Naive thymus-derived CD8-positive, alpha-beta T cell (primary cell): Measurements from ENCODE around the gene NRDC. TPM values are rescaled to one million over a fixed set of nuclear protein-coding genes. Genes with fewer than 3 reads are reported as not detected.
"Not testable (repeated sequence)": the region's sequence is repeated elsewhere in the genome, so short reads cannot be mapped to it uniquely, and the experiment has no call there.

Source experiments
- ATAC-seq, 2 donors: fragments of 150-1000 bp; cut with Tn5 transposase in 1 of 2; sonication (Bioruptor Pico), chemical (Tn5 transposase) in 1 of 2; 1 replicate in 1 of 2; 2 replicates in 1 of 2; pipeline ENCODE4 v1.10.0; 2021; ENCODE audit warnings: mild to moderate bottlenecking in 2 of 2, moderate library complexity in 2 of 2
- POLR2A ChIA-PET: fragments of 350-600 bp; sonication (Branson Sonifier 250); formaldehyde crosslinking; loops from one replicate; lab custom pipeline; 2021; ENCODE audit warnings: antibody characterized with exemption; lab: Charles Lee
- DNase-seq, 10 donors: peaks; one replicate each; pipeline versions ENCODE4 v3.0.0 to v3.0.0-alpha.2; 2020 to 2022
- H3K27ac Mint-ChIP-seq, 10 donors: one replicate each; pipeline ENCODE4 v1.8.0; 2020 to 2022; ENCODE audit warnings: mild to moderate bottlenecking in 10 of 10, mixed read lengths in 10 of 10, moderate library complexity in 4 of 10, inconsistent platforms in 1 of 10
- H3K27me3 Mint-ChIP-seq, 5 donors: one replicate each; pipeline ENCODE4 v1.8.0; 2021 to 2022; ENCODE audit warnings: mixed read lengths in 5 of 5
- H3K36me3 Mint-ChIP-seq, 3 donors: one replicate each; pipeline ENCODE4 v1.8.0; 2020 to 2022; ENCODE audit warnings: mixed read lengths in 3 of 3, mild to moderate bottlenecking in 2 of 3, inconsistent platforms in 1 of 3
- H3K4me1 Mint-ChIP-seq, 4 donors: one replicate each; pipeline ENCODE4 v1.8.0; 2021 to 2022; ENCODE audit warnings: mixed read lengths in 4 of 4
- H3K4me3 Mint-ChIP-seq, 10 donors: one replicate each; pipeline ENCODE4 v1.8.0; 2020 to 2022; ENCODE audit warnings: mild to moderate bottlenecking in 10 of 10, mixed read lengths in 10 of 10, moderate library complexity in 6 of 10, inconsistent platforms in 1 of 10
- H3K9me3 Mint-ChIP-seq, 9 donors: one replicate each; pipeline ENCODE4 v1.8.0; 2020 to 2022; ENCODE audit warnings: mixed read lengths in 9 of 9, mild to moderate bottlenecking in 3 of 9, inconsistent platforms in 1 of 9, moderate library complexity in 1 of 9
- polyA plus RNA-seq, 3 donors: library from polyadenylated mRNA; unstranded; fragments of 300-500 nt; fragmentation: Illumina TruSeq; gene quantifications; one replicate each; pipeline ENCODE4 v1.2.3, GENCODE V29; 2021
- total RNA-seq, 8 experiments: library from RNA in 2 of 8; stranded (reverse) in 2 of 8; gene quantifications; one replicate each; pipeline ENCODE4 v1.2.3 and lab custom pipeline; 2021 to 2026

The NRDC gene
- total and polyA plus RNA-seq, 5 experiments from 2014 or later = 54.8 to 145 (median 70.1) TPM

- Mint-ChIP-seq H3K36me3 (peaks cover 0 to 25% (median 0%) of the 10 kb centered on the region in 3 donors), H3K9me3 (no peaks in the 10 kb centered on the region), H3K4me1 (peaks cover 17 to 31% (median 26%) of the 10 kb centered on the region in 4 donors), H3K27ac (no peak overlapping the region), H3K4me3 (no peak overlapping the region), H3K27me3 (peaks cover 2 to 9% (median 5%) of the 10 kb centered on the region in 5 donors)
- DNase-seq (peak in 2 of 10 donors; percentile 2 to 11), ATAC-seq (no peak)
- POLR2A ChIA-PET = interaction anchor here (1.0 kb wide), 2 partner anchors 38 to 156 kb away, joined by 3 read pairs; partner anchors contain the start of gene KTI12
These were observed 856 bp downstream of the NRDC start for GRCh38 chr1:51877434-51878307.

- Mint-ChIP-seq H3K27ac (peak overlapping the region in 3 of 10 donors; percentile 17 to 47 (median 24)), H3K27me3 (no peaks in the 10 kb centered on the region), H3K9me3 (no peaks in the 10 kb centered on the region), H3K36me3 (peaks cover 0 to 35% (median 0%) of the 10 kb centered on the region in 3 donors), H3K4me1 (peaks cover 30 to 47% (median 43%) of the 10 kb centered on the region in 4 donors), H3K4me3 (peak overlapping the region; percentile 40 to 85 (median 64))
- POLR2A ChIA-PET = no interaction called here
- ATAC-seq (no peak), DNase-seq (no peak)
These were observed 2.7 kb downstream of the NRDC start for GRCh38 chr1:51875836-51876235.

- DNase-seq (no peak), ATAC-seq (no peak)
- POLR2A ChIA-PET = no interaction called here
- peak overlapping the region in 5 of 10 donors; percentile 4 to 44 (median 29) for H3K27ac Mint-ChIP-seq
- no peaks in the 10 kb centered on the region for H3K27me3 Mint-ChIP-seq
- peak overlapping the region; percentile 34 to 85 (median 60) for H3K4me3 Mint-ChIP-seq
- H3K9me3 Mint-ChIP-seq = no peaks in the 10 kb centered on the region
- H3K4me1 Mint-ChIP-seq = peaks cover 34 to 50% (median 47%) of the 10 kb centered on the region in 4 donors
- peaks cover 0 to 35% (median 0%) of the 10 kb centered on the region in 3 donors for H3K36me3 Mint-ChIP-seq
These were observed 3.2 kb downstream of the NRDC start for GRCh38 chr1:51875291-51875772.

GRCh38 chr1:51873270-51873669 is 5.3 kb downstream of the NRDC start:
- Mint-ChIP-seq H3K36me3 (peaks cover 0 to 35% (median 0%) of the 10 kb centered on the region in 3 donors), H3K4me3 (peak overlapping the region in 2 of 10 donors; percentile 1 to 23), H3K4me1 (peaks cover 35 to 64% (median 58%) of the 10 kb centered on the region in 4 donors)
- POLR2A ChIA-PET, H3K27me3 Mint-ChIP-seq, ATAC-seq, DNase-seq, H3K9me3 Mint-ChIP-seq, H3K27ac Mint-ChIP-seq: not testable (repeated sequence)

- H3K27ac Mint-ChIP-seq = peak overlapping the region in 3 of 10 donors; percentile 63 to 84 (median 75)
- POLR2A ChIA-PET = interaction anchor here (0.6 kb wide), 1 partner anchor 8 kb away, joined by 5 read pairs; no protein-coding TSS in a partner anchor
- H3K4me1 Mint-ChIP-seq = peaks cover 42 to 79% (median 74%) of the 10 kb centered on the region in 4 donors
- H3K9me3 Mint-ChIP-seq = no peaks in the 10 kb centered on the region
- peaks cover 0 to 39% (median 2%) of the 10 kb centered on the region in 3 donors for H3K36me3 Mint-ChIP-seq
- ATAC-seq = no peak
- peak overlapping the region in 2 of 10 donors; percentile 15 to 24 for H3K4me3 Mint-ChIP-seq
- no peaks in the 10 kb centered on the region for H3K27me3 Mint-ChIP-seq
- no peak for DNase-seq
These were observed 7.1 kb downstream of the NRDC start for GRCh38 chr1:51871351-51871975.

GRCh38 chr1:51870603-51871350 is 7.8 kb downstream of the NRDC start:
- peaks cover 44 to 80% (median 74%) of the 10 kb centered on the region in 4 donors for H3K4me1 Mint-ChIP-seq
- H3K4me3 Mint-ChIP-seq = peak overlapping the region in 5 of 10 donors; percentile 19 to 60 (median 25)

GRCh38 chr1:51867479-51868232 is 10.9 kb downstream of the NRDC start:
- Mint-ChIP-seq H3K36me3 (peaks cover 0 to 24% (median 4%) of the 10 kb centered on the region in 3 donors), H3K27ac (peak overlapping the region in 4 of 10 donors; percentile 2 to 60 (median 44))
- POLR2A ChIA-PET = no interaction called here

More at GRCh38 chr1:51870603-51871350, 7.8 kb downstream of the NRDC start:
- POLR2A ChIA-PET = no interaction called here
- H3K36me3 Mint-ChIP-seq = peaks cover 0 to 39% (median 2%) of the 10 kb centered on the region in 3 donors
- DNase-seq = no peak
- peak overlapping the region in 3 of 10 donors; percentile 13 to 84 (median 23) for H3K27ac Mint-ChIP-seq
- no peaks in the 10 kb centered on the region for H3K9me3 Mint-ChIP-seq
- H3K27me3 Mint-ChIP-seq = no peaks in the 10 kb centered on the region
- ATAC-seq = no peak

GRCh38 chr1:51863384-51863783 is 15.1 kb downstream of the NRDC start:
- peak in 1 of 2 donors; percentile 69 for ATAC-seq
- H3K36me3 Mint-ChIP-seq = peaks cover 0 to 22% (median 4%) of the 10 kb centered on the region in 3 donors
- H3K4me3 Mint-ChIP-seq = peak overlapping the region in 2 of 10 donors; percentile 14 to 37
- peak in 3 of 10 donors; percentile 11 to 44 (median 27) for DNase-seq
- POLR2A ChIA-PET = no interaction called here
- H3K27me3 Mint-ChIP-seq = no peaks in the 10 kb centered on the region
- peaks cover 19 to 64% (median 43%) of the 10 kb centered on the region in 4 donors for H3K4me1 Mint-ChIP-seq
- no peaks in the 10 kb centered on the region for H3K9me3 Mint-ChIP-seq
- peak overlapping the region in 7 of 10 donors; percentile 6 to 76 (median 57) for H3K27ac Mint-ChIP-seq

More at GRCh38 chr1:51867479-51868232, 10.9 kb downstream of the NRDC start:
- Mint-ChIP-seq H3K4me3 (peak overlapping the region in 1 of 10 donors; percentile 1), H3K9me3 (no peaks in the 10 kb centered on the region), H3K27me3 (no peaks in the 10 kb centered on the region), H3K4me1 (peaks cover 33 to 73% (median 61%) of the 10 kb centered on the region in 4 donors)
- DNase-seq = no peak
- ATAC-seq = no peak

GRCh38 chr1:51861669-51862068 is 16.9 kb downstream of the NRDC start:
- H3K4me1 Mint-ChIP-seq = peaks cover 8 to 50% (median 32%) of the 10 kb centered on the region in 4 donors
- H3K27me3 Mint-ChIP-seq = no peaks in the 10 kb centered on the region
- POLR2A ChIA-PET = no interaction called here
- no peaks in the 10 kb centered on the region for H3K9me3 Mint-ChIP-seq
- H3K36me3 Mint-ChIP-seq = peaks cover 0 to 15% (median 3%) of the 10 kb centered on the region in 3 donors
- DNase-seq (no peak), ATAC-seq (no peak)
- no peak overlapping the region for H3K4me3 Mint-ChIP-seq
- H3K27ac Mint-ChIP-seq = no peak overlapping the region

GRCh38 chr1:51859735-51860134 is 18.8 kb downstream of the NRDC start:
- Mint-ChIP-seq H3K27ac (no peak overlapping the region), H3K4me1 (peaks cover 10 to 46% (median 33%) of the 10 kb centered on the region in 4 donors), H3K27me3 (no peaks in the 10 kb centered on the region), H3K9me3 (no peaks in the 10 kb centered on the region), H3K36me3 (peaks cover 0 to 28% (median 3%) of the 10 kb centered on the region in 3 donors), H3K4me3 (no peak overlapping the region)
- ATAC-seq = no peak
- no peak for DNase-seq
- POLR2A ChIA-PET = no interaction called here

- peaks cover 0 to 32% (median 3%) of the 10 kb centered on the region in 3 donors for H3K36me3 Mint-ChIP-seq
- POLR2A ChIA-PET = no interaction called here
- H3K4me1 Mint-ChIP-seq = peaks cover 10 to 48% (median 35%) of the 10 kb centered on the region in 4 donors
- no peaks in the 10 kb centered on the region for H3K27me3 Mint-ChIP-seq
- DNase-seq (no peak), ATAC-seq (no peak)
- H3K27ac Mint-ChIP-seq = peak overlapping the region in 3 of 10 donors; percentile 2 to 72 (median 32)
- no peak overlapping the region for H3K4me3 Mint-ChIP-seq
- no peaks in the 10 kb centered on the region for H3K9me3 Mint-ChIP-seq
These were observed 19.2 kb downstream of the NRDC start for GRCh38 chr1:51859333-51859732.
